Measurements from ENCODE around the gene ADRM1. TPM values are rescaled to one million over a fixed set of nuclear protein-coding genes. Genes with fewer than 3 reads are reported as not detected.

The ADRM1 gene
- total RNA-seq, 1 donor from 2014 or later: 97.9 TPM

GRCh38 chr20:62266340-62266739 lies 36.5 kb upstream of the ADRM1 start:
- H3K36me3 Mint-ChIP-seq (ENCODE audit: low read depth): peaks cover 54% of the 10 kb centered on the region
- H3K9me3 Mint-ChIP-seq: peaks cover 2% of the 10 kb centered on the region
- no peak overlapping the region for H3K27ac Mint-ChIP-seq
- DNase-seq: no peak
- intact Hi-C loops (cut with micrococcal nuclease): no loop called here
- H3K4me1 Mint-ChIP-seq: peaks cover 2% of the 10 kb centered on the region
- no peak for TF ChIP-seq CTCF (IDR thresholded peaks at IDR 0.05)
- no peak for ATAC-seq (ENCODE audit: low read depth)
- no peaks in the 10 kb centered on the region for H3K27me3 Mint-ChIP-seq
- H3K4me3 Mint-ChIP-seq: no peak overlapping the region
- ChIA-PET CTCF (no interaction called here), POLR2A (no interaction called here)

GRCh38 chr20:62266851-62267250 lies 35.9 kb upstream of the ADRM1 start:
- ChIA-PET POLR2A (no interaction called here), CTCF (no interaction called here)
- intact Hi-C loops (cut with micrococcal nuclease): no loop called here
- Mint-ChIP-seq H3K4me1 (peaks cover 2% of the 10 kb centered on the region), H3K9me3 (peaks cover 2% of the 10 kb centered on the region), H3K36me3 (ENCODE audit: low read depth) (peaks cover 54% of the 10 kb centered on the region), H3K4me3 (no peak overlapping the region), H3K27ac (no peak overlapping the region), H3K27me3 (no peaks in the 10 kb centered on the region)
- no peak for TF ChIP-seq CTCF (IDR thresholded peaks at IDR 0.05)
- no peak for ATAC-seq (ENCODE audit: low read depth)
- no peak for DNase-seq

- Mint-ChIP-seq H3K27ac (no peak overlapping the region), H3K36me3 (ENCODE audit: low read depth) (peaks cover 51% of the 10 kb centered on the region), H3K9me3 (peaks cover 2% of the 10 kb centered on the region), H3K4me3 (no peak overlapping the region), H3K4me1 (peaks cover 2% of the 10 kb centered on the region), H3K27me3 (no peaks in the 10 kb centered on the region)
- DNase-seq (no peak), ATAC-seq (ENCODE audit: low read depth) (no peak)
- intact Hi-C loops (cut with micrococcal nuclease): no loop called here
- ChIA-PET POLR2A (no interaction called here), CTCF (no interaction called here)
- TF ChIP-seq CTCF (IDR thresholded peaks at IDR 0.05): no peak
Measured at GRCh38 chr20:62267543-62267942, 35.3 kb upstream of the ADRM1 start.

- Mint-ChIP-seq H3K4me1 (peaks cover 2% of the 10 kb centered on the region), H3K4me3 (no peak overlapping the region), H3K36me3 (ENCODE audit: low read depth) (peaks cover 54% of the 10 kb centered on the region), H3K9me3 (peaks cover 2% of the 10 kb centered on the region), H3K27me3 (no peaks in the 10 kb centered on the region), H3K27ac (no peak overlapping the region)
- ChIA-PET POLR2A (no interaction called here), CTCF (no interaction called here)
- ATAC-seq (ENCODE audit: low read depth) (no peak), DNase-seq (no peak)
- TF ChIP-seq CTCF (IDR thresholded peaks at IDR 0.05): no peak
- intact Hi-C loops (cut with micrococcal nuclease): no loop called here
Measured at GRCh38 chr20:62268228-62268900, 34.4 kb upstream of the ADRM1 start.

- H3K4me1 Mint-ChIP-seq: peaks cover 7% of the 10 kb centered on the region
- intact Hi-C loops (cut with micrococcal nuclease): no loop called here
- peaks cover 2% of the 10 kb centered on the region for H3K9me3 Mint-ChIP-seq
- ChIA-PET POLR2A (no interaction called here), CTCF (no interaction called here)
- DNase-seq: no peak
- peaks cover 58% of the 10 kb centered on the region for H3K36me3 Mint-ChIP-seq (ENCODE audit: low read depth)
- no peaks in the 10 kb centered on the region for H3K27me3 Mint-ChIP-seq
- H3K27ac Mint-ChIP-seq: no peak overlapping the region
- no peak for ATAC-seq (ENCODE audit: low read depth)
- H3K4me3 Mint-ChIP-seq: no peak overlapping the region
- TF ChIP-seq CTCF (IDR thresholded peaks at IDR 0.05): no peak
Measured at GRCh38 chr20:62269378-62269777, 33.4 kb upstream of the ADRM1 start.

All from activated B cell treated with CpG ODN at 0.5 μM for 24 hours (primary cell).